NCI-H446 treated with DMSO at 0.1 percent for 48 hours (cell line): Measurements from ENCODE around the gene CREG1.
"Not testable (repeated sequence)": the region's sequence is repeated elsewhere in the genome, so short reads cannot be mapped to it uniquely, and the experiment has no call there.

ENCODE experiments used
- DNase-seq: peaks from one replicate; lab custom pipeline; 2025; lab: John Stamatoyannopoulos, UW

Gene CREG1

GRCh38 chr1:167553136-167554027 lies at the start of gene CREG1:
Gene CREG1 (minus strand): TSS chr1:167553762.
- DNase-seq = peak; percentile 88

DNA sequence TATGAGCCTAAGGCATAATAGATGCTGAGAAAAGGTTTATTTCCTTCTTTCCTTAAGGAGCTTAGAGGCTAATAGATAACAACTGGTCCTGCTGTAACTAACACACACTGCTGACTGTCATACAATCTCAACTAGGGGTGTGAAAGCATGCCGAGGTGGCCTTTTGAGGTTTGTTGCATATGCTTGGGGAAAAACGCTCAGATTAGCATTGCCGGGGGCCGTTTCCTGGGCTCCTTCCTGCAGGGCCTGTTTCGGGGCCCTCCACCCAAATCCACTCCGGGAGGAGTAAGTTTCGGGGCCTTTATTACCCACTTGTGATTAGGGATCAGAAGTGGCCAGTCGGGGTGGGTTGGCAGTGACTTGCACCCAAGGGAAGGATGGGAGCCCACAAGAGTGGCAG lies 49.3 kb upstream of the CREG1 start:
- DNase-seq = no peak

GRCh38 chr1:167601442-167602383 lies 48.2 kb upstream of the CREG1 start:
- peak; percentile 80 for DNase-seq

DNA sequence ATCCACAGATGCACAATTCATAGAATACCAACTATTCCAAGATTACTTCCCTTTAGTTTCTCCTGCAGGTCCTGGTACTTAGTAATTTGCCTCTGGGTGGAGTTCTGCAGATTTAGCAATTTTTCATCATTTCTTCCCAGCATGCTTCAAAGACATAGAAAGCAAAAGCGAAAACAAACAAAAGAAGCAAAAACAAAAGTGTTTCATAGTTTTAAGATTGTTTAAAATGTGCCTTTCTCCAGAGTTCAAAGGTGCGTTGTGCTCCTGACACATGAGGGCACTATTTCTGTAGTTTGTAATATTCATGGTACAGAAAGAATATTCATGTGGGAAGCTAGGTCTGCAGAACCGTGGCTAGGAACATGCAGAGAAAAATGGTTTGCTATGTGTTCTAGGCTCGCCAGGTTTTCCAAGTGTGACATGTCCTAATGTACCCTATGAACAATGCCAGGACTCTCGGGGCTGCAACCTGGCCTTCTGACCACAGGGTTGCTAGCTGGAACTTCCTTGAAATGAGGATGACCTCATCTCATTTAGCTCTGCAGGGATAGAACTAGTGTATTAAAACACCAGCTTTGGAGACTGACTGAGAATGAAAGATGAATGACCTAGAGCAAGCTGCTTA lies 46.5 kb upstream of the CREG1 start:
- DNase-seq = peak; percentile 38

- peak; percentile 87 for DNase-seq
Measured at GRCh38 chr1:167594822-167595221, 41.3 kb upstream of the CREG1 start.

DNA sequence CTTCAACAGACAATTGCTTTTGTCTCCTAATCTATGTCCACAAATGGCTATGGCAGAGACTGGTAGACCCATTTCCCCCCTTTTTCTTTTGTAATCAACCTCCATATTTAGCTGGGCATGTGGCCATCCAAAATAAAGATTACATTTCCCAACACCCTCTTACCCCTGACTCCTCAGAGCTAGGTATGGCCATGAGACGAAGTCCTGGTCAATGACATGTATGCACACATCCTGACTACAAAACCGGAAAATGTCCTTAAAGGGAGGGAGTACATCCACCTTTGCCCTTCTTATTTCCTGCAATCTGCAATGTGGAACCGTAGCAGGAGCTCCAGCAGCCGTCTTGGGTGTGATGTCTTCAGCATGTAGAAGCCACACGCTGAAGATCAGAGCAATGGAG lies 40.3 kb upstream of the CREG1 start:
- no peak for DNase-seq

GRCh38 chr1:167592475-167592874 lies 38.9 kb upstream of the CREG1 start:
- DNase-seq = no peak

DNA sequence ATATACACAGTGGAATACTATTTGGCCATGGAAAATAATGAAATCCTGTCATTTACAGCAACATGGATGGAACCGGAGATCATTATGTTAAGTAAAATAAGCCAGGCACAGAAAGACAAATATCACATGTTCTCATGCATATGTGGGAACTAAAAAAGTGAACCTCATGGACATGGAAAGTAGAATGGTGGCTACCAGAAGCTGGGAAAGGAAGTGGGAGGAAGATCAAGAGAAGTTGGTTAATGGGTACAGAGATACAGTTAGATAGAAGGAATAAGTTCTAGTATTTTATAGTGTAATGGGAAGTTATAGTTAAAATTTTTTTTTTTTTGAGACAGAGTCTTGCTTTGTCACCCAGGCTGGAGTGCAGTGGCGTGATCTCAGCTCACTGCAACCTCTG lies 34.8 kb upstream of the CREG1 start:
- DNase-seq = no peak

- DNase-seq = no peak
Measured at GRCh38 chr1:167587872-167588271, 34.3 kb upstream of the CREG1 start.

- DNase-seq = no peak
Measured at GRCh38 chr1:167587342-167587741, 33.8 kb upstream of the CREG1 start.

GRCh38 chr1:167584581-167584980 lies 31.0 kb upstream of the CREG1 start:
- DNase-seq = no peak

DNA sequence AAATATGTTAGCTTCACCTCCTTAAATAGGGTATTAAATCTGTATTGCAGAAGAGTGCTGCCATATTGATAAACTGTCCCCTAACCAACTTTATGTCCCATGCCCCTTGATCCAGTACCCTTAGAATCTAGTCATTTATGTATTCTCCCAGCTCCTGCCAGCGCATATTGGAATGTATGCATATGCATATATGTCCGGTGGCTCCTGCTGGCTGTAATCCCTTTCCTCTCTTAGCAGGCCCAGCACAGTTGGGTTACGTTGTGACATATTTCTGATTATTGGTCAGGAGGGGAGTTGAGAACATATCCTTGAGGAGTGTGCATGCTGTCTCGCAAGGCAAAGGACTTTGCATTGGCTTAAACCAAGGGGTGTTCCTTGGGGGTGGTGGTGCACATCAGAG lies 29.2 kb upstream of the CREG1 start:
- DNase-seq = no peak

DNA sequence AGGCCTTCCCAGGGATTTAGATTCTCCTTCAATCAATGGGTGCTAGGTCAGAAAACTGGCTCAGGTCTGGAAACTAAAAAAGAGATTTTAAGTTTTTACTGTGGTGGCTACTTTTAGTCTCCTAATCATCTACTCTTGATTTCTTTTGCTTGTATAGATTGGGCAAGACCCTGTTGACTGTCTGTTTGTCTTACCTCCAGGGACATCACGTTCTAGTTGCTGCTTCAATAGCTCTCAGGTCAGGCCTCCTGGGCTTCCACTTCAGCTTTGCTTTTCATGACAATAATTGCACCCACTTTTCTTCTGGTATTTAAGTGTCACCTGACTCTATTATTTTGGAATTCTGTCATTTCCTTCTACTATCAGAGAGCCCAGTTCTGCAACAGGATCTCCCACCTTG lies 28.5 kb upstream of the CREG1 start:
- no peak for DNase-seq

DNA sequence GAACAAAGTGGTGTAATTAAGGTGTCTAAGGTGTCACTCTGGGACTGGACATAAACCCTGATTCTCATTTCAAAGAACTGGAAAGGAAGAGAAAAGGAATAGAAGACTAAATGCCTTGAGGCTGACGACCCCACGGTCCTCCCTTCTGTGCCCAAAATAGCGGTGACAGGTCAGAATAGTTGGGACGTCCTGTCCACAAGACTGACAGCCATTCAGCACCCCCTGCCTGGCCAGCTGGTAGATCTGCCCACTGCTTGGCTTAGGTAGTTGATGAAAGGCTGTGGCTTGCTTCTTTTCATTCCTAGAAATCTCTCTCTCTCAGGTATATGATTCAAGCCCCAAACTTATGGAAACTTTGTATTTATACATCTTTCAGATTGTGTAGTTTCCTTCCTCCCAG lies 26.4 kb upstream of the CREG1 start:
- DNase-seq = no peak

GRCh38 chr1:167578939-167579521 lies 25.5 kb upstream of the CREG1 start:
- no peak for DNase-seq

- no peak for DNase-seq
Measured at GRCh38 chr1:167575649-167576048, 22.1 kb upstream of the CREG1 start.

DNA sequence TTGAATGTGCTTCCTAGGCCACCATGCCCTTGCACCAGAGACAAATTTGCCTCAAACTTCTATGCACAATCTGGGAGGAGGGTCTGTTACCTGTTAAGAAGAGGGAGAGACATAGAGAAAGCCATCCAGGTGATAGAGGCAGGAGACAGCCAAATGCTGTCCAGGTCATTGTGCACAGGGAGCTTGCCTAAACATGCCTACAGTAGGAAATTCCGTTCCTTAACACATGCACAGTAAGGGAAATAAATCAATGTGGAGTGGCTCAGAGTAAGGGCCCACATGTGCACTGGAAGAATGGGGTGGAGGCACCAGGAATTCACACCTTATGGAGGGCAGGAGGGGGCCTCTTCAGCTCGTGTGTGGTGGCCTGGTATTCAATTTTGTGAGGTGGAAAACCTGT lies 19.5 kb upstream of the CREG1 start:
- no peak for DNase-seq

DNA sequence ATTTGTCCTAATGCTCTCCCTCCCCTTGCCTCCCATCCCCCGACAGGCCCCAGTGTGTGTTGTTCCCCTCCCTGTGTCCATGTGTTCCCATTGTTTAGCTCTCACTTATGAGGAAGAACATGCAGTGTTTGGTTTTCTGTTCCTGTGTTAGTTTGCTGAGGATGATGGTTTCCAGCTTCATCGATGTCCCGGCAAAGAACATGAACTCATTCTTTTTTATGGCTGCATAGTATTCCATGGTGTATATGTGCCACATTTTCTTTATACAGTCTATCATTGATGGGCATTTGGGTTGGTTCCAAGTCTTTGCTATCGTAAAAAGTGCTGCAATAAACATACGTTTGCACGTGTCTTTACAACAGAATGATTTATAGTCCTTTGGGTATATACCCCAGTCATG lies 17.1 kb upstream of the CREG1 start:
- DNase-seq = not testable (repeated sequence)

- DNase-seq = no peak
Measured at GRCh38 chr1:167567663-167568062, 14.1 kb upstream of the CREG1 start.

- no peak for DNase-seq
Measured at GRCh38 chr1:167566766-167567165, 13.2 kb upstream of the CREG1 start.

DNA sequence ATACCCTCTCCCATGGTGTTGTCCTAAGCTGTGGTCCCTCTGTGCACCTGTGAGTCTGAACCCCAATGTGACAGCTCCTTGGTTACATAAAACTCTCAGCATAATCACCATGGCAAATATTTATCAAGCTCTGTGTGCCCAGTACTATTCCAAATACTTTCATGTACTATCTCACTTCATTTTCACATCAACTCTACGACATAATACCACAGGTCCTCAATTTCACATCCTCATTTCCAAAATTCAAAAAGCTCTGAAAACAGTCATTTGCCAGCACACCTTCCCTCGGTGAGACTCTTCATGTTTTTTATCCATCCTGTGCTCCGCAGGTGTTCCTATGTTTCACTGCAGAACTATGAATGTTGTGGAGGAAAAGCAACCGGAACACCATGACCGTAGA lies 12.4 kb upstream of the CREG1 start:
- DNase-seq = no peak
